Measurements from ENCODE around the gene PRMT1.
"Not testable (repeated sequence)": the region's sequence is repeated elsewhere in the genome, so short reads cannot be mapped to it uniquely, and the experiment has no call there.

PRMT1 gene

DNA sequence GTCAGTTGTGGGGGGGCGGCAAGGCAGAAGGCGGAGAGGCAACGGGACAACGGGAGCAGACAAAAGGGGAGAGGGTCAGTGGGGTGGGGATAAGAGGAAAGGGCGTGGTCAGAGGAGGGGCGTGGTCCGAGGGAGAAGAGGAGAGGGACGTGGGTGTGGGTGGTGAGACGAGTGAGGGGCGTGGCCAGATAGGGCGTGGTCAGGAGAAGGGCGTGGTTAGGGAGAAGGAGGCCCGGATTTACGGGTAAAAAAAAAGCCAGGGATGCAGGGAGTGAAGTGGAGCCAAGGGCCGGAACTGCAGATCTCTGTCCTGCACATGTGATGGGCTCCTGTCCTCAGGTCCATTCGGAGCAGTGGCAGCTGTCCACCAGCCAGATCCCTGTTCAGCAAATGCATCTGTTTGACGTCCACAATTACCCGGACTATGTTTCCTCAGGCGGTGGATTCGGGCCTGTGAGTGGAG lies 35.4 kb downstream of the PRMT1 start:
- Histone ChIP-seq H3K27me3 (ENCODE audit: control insufficient read depth, insufficient read depth, low read length) (no peaks in the 10 kb centered on the region), H3K4me3 (ENCODE audit: low read depth, low read length) (no peak overlapping the region), H3K27ac (no peak overlapping the region), H3K4me2 (ENCODE audit: low read length) (no peak overlapping the region), H3K4me1 (no peaks in the 10 kb centered on the region), H3K9ac (no peak overlapping the region), H3K79me2 (no peaks in the 10 kb centered on the region), H3K36me3 (ENCODE audit: control insufficient read depth, insufficient read depth, low read length) (no peaks in the 10 kb centered on the region), H3K9me3 (ENCODE audit: control insufficient read depth, low read length) (no peaks in the 10 kb centered on the region), H2AFZ (no peak overlapping the region)
- no peak for TF ChIP-seq CTCF (IDR thresholded peaks at IDR 0.05)

DNA sequence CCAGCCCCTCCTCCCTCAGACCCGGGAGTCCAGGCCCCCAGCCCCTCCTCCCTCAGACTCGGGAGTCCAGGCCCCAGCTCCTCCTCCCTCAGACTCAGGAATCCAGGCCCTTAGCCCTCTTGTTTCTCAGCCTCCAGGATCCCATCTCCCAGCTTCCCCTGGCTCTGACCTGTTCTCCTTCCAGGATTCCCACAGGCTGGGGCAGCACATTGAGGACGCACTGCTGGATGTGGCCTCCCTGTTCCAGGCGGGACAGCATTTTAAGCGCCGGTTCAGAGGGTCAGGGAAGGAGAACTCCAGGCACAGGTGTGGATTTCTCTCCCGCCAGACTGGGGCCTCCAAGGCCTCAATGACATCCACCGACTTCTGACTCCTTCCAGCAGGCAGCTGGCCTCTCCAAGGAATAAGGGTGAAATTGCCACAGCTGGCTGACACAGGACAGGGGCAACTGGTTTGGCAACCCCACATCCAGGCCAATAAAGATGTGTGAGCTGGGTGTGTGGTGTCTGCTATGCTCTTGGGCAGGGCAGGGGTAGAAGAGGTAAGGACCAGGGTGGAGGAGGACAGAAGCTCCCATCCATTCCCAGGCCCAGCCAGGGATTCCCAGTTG lies 36.3 kb downstream of the PRMT1 start:
- H3K4me3 ChIP-seq (ENCODE audit: low read depth, low read length) = no peak overlapping the region
- no peak overlapping the region for H3K9ac ChIP-seq
- H3K27ac ChIP-seq = no peak overlapping the region
- H3K4me1 ChIP-seq = no peaks in the 10 kb centered on the region
- TF ChIP-seq CTCF (IDR thresholded peaks at IDR 0.05) = no peak
- no peaks in the 10 kb centered on the region for H3K27me3 ChIP-seq (ENCODE audit: control insufficient read depth, insufficient read depth, low read length)
- H3K79me2 ChIP-seq = no peaks in the 10 kb centered on the region
- H3K4me2 ChIP-seq (ENCODE audit: low read length) = no peak overlapping the region
- H2AFZ ChIP-seq = no peak overlapping the region
- no peaks in the 10 kb centered on the region for H3K9me3 ChIP-seq (ENCODE audit: control insufficient read depth, low read length)
- H3K36me3 ChIP-seq (ENCODE audit: control insufficient read depth, insufficient read depth, low read length) = no peaks in the 10 kb centered on the region

- no peaks in the 10 kb centered on the region for H3K9me3 ChIP-seq (ENCODE audit: control insufficient read depth, low read length)
- no peak overlapping the region for H3K4me3 ChIP-seq (ENCODE audit: low read depth, low read length)
- no peaks in the 10 kb centered on the region for H3K36me3 ChIP-seq (ENCODE audit: control insufficient read depth, insufficient read depth, low read length)
- no peaks in the 10 kb centered on the region for H3K27me3 ChIP-seq (ENCODE audit: control insufficient read depth, insufficient read depth, low read length)
- H3K4me2 ChIP-seq (ENCODE audit: low read length) = no peak overlapping the region
- no peak overlapping the region for H2AFZ ChIP-seq
- no peaks in the 10 kb centered on the region for H3K79me2 ChIP-seq
- H3K9ac ChIP-seq = no peak overlapping the region
- TF ChIP-seq CTCF (IDR thresholded peaks at IDR 0.05) = no peak
- no peak overlapping the region for H3K27ac ChIP-seq
- H3K4me1 ChIP-seq = no peaks in the 10 kb centered on the region
Measured at GRCh38 chr19:49716154-49716553, 39.1 kb downstream of the PRMT1 start.

- H3K79me2 ChIP-seq = no peaks in the 10 kb centered on the region
- H3K4me1 ChIP-seq = no peaks in the 10 kb centered on the region
- no peak for TF ChIP-seq CTCF (IDR thresholded peaks at IDR 0.05)
- no peak overlapping the region for H3K4me2 ChIP-seq (ENCODE audit: low read length)
- H3K9me3 ChIP-seq (ENCODE audit: control insufficient read depth, low read length) = no peaks in the 10 kb centered on the region
- H3K27ac ChIP-seq = no peak overlapping the region
- H2AFZ ChIP-seq = no peak overlapping the region
- no peaks in the 10 kb centered on the region for H3K27me3 ChIP-seq (ENCODE audit: control insufficient read depth, insufficient read depth, low read length)
- no peak overlapping the region for H3K9ac ChIP-seq
- no peak overlapping the region for H3K4me3 ChIP-seq (ENCODE audit: low read depth, low read length)
- no peaks in the 10 kb centered on the region for H3K36me3 ChIP-seq (ENCODE audit: control insufficient read depth, insufficient read depth, low read length)
Measured at GRCh38 chr19:49718511-49718910, 41.4 kb downstream of the PRMT1 start.

DNA sequence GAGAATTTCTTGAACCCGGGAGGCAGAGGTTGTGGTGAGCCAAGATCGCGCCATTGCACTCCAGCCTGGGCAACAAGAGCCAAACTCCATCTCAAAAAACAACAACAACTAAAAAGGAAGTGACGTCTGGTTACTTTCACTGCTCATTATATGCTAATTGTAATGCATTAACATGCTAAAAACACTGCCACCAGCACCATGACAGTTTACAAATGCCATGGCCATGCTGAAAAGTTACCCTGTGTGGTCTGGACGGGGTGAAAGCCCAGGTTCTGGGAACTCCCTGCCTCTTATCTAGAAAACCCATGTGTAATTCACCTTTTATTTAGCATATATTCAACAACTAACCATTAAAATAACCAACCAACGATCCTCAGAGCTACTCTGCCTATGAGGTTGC lies 41.9 kb downstream of the PRMT1 start:
- Histone ChIP-seq H3K4me3 (ENCODE audit: low read depth, low read length) (no peak overlapping the region), H3K27ac (no peak overlapping the region), H3K9ac (no peak overlapping the region), H2AFZ (no peak overlapping the region), H3K4me2 (ENCODE audit: low read length) (no peak overlapping the region), H3K79me2 (no peaks in the 10 kb centered on the region), H3K4me1 (no peaks in the 10 kb centered on the region), H3K9me3 (ENCODE audit: control insufficient read depth, low read length) (no peaks in the 10 kb centered on the region), H3K36me3 (ENCODE audit: control insufficient read depth, insufficient read depth, low read length) (no peaks in the 10 kb centered on the region), H3K27me3 (ENCODE audit: control insufficient read depth, insufficient read depth, low read length) (no peaks in the 10 kb centered on the region)
- TF ChIP-seq CTCF (IDR thresholded peaks at IDR 0.05) = no peak

- not testable (repeated sequence) for H3K36me3 ChIP-seq (ENCODE audit: control insufficient read depth, insufficient read depth, low read length); H3K27ac ChIP-seq; H3K79me2 ChIP-seq; H2AFZ ChIP-seq; H3K27me3 ChIP-seq (ENCODE audit: control insufficient read depth, insufficient read depth, low read length); H3K4me2 ChIP-seq (ENCODE audit: low read length); H3K4me3 ChIP-seq (ENCODE audit: low read depth, low read length); H3K4me1 ChIP-seq; H3K9ac ChIP-seq; H3K9me3 ChIP-seq (ENCODE audit: control insufficient read depth, low read length)
Measured at GRCh38 chr19:49719420-49719819, 42.3 kb downstream of the PRMT1 start.
